ENCODE results near the gene ODC1.

DNA sequence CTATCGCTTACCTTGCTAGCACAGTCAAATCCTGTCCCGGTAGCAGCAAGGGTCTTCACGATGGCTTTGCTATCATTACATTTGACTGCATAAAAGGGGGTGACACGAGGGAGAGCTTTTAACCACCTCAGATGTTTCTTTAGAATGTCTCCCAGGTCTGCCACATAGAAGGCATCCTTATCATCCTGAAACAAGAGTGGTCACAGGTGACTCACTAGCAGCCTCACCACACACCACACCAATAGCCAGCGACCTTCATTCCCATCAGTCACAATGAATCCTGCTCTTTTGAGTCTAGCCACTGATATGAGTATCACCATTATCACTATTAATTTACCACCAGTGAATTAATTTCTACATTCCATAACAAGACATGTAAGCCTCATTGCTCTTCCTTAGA, 3.7 kb downstream of the ODC1 start:
- no peak for TF ChIP-seq POLR2A (IDR thresholded peaks at IDR 0.05; ENCODE audit: low read length)
- TF ChIP-seq GATA1 (IDR thresholded peaks at IDR 0.05; ENCODE audit: low read depth, low read length): no peak

Data from erythroblast (primary cell).